ENCODE results near the gene CRIP2.

DNA sequence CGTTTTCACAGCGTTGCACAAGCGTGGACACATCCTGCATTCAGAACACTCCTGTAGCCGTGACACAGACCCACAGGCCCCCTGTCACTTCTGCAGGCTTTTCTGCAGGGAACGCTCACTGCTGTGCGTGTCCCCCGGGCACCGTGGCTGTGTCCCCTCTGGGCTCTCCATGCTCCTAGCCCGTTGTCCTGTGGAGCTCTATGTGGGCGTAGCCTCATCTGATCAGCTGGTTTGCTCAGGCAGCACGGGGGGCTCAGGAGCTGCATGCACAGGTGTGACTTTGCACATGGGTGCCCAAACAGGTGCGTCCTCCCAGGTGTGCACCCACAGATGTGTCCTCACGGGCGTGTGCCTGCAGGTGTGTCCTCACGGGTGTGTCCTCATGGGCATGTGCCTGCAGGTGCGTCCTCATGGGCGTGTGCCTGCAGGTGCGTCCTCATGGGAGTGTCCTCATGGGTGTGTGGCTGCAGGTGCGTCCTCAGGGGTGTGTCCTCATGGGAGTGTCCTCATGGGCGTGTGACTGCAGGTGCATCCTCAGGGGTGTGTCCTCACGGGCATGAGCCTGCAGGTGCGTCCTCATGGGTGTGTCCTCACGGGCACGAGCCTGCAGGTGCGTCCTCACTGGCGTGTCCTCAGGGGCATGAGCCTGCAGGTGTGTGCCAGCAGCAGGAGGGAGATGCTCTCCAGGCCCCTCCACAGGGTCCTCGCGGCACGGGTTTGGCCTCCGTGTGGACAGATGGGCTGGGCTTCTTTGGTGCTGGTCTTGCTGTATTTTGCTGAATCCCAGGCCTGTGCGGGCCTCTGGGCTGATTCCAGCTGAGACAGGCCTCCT, 37.5 kb upstream of the CRIP2 start:
- TF ChIP-seq KAT2B (IDR thresholded peaks at IDR 0.05; ENCODE audit: low read depth, low read length) (no peak), JUND (IDR thresholded peaks at IDR 0.05; ENCODE audit: borderline replicate concordance, low read depth, low read length) (no peak), JUND (tag; IDR thresholded peaks at IDR 0.05; ENCODE audit: borderline replicate concordance, low read depth, low read length) (no peak)
